GM19467 (cell line): ENCODE measurements around the gene SNN.

ENCODE experiments used
- ATAC-seq: cut with Tn5 transposase; IDR thresholded peaks from one replicate; pipeline ENCODE4 v1.9.1; 2021; ENCODE audit warnings: mild to moderate bottlenecking, moderate library complexity; ENCODE audit not compliant: unreplicated experiment

The SNN gene

DNA sequence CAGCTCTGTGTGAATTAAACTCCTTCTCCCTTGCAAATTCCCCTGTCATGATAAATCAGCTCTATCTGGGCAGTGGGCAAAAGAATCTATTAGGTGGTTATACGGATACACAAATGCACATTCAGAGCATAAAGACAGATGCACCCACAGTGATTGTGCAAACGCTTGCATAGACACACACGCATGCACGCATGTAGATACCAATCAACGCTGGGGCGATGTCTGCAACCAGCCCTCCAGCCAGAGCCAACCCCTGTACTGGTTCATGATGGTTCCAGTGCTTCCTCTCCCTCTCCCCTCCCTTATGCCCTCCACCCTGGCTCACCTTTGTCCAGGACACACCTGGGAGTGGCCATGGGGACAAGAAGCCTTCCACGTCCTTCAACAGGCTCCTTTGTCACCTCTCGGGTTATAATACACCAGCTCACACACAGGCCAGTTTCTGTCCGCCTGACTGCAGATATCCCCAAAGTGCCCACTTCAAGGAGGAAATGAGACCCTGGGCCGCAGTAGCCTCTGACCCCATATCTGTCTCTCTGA lies 33.1 kb upstream of the SNN start:
- no peak for ATAC-seq

DNA sequence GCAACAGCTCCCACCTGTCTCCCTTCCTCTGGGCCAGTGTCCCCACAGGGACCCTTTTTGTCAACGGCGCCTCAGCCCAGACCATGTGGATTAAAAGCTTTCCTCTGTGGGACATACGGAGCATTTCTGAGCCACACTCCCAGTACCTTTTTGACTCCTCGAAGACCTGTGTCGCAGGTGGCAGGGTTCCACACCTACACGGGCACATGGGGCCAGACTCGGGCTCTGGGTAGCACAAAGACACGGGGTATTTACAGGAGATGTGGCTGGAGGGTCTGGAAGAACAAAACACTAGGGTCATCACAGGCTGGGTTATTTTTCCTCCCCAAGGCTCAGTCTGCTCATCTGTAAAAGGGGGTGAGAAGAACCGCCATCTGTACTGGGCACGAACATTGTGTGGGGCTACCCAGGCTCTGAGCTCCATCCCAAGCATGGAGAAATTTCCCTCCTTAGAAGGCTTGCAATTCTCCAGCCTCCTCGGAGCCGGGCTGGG lies 32.5 kb upstream of the SNN start:
- ATAC-seq, result no peak

GRCh38 chr16:11636172-11636721 lies 32.0 kb upstream of the SNN start:
- ATAC-seq, result no peak

DNA sequence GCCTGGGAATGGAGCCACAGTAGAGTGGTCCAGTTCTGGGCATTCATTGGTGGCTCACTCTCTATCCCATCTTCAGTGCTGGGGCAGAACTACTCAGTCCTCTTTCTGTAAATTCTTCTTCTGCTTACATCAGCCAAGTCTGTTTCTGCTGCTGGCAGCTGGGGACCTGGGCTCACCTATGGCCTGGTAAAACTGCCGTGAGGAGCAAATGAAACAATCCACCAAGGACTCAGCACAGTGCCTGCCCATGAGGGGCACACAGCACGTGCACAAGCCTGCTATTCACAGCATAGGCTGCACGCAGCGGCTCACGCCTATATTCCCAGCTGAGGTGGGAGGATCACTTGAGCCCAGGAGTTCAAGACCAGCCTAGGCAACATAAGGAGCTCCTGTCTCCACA lies 30.9 kb upstream of the SNN start:
- no peak for ATAC-seq

DNA sequence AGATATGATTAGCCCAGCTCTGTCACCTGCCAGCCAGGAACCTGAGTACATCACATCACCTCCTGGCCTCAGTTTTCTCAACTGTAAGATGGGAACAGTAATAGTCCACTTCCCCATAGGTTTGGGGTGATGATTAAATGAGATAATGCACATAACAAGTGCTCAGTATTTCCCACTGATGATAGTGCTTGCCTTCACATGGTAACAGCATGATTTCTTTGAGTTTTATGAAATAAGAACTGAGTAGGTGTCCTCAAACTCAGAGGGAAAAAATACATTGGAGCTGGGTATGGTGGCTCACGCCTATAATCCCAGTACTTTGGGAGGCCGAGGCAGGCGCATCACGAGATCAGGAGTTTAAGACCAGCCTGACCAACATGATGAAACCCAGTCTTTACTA lies 30.1 kb upstream of the SNN start:
- no peak for ATAC-seq

- ATAC-seq, result no peak
These were observed 29.2 kb upstream of the SNN start for GRCh38 chr16:11639008-11639562.

DNA sequence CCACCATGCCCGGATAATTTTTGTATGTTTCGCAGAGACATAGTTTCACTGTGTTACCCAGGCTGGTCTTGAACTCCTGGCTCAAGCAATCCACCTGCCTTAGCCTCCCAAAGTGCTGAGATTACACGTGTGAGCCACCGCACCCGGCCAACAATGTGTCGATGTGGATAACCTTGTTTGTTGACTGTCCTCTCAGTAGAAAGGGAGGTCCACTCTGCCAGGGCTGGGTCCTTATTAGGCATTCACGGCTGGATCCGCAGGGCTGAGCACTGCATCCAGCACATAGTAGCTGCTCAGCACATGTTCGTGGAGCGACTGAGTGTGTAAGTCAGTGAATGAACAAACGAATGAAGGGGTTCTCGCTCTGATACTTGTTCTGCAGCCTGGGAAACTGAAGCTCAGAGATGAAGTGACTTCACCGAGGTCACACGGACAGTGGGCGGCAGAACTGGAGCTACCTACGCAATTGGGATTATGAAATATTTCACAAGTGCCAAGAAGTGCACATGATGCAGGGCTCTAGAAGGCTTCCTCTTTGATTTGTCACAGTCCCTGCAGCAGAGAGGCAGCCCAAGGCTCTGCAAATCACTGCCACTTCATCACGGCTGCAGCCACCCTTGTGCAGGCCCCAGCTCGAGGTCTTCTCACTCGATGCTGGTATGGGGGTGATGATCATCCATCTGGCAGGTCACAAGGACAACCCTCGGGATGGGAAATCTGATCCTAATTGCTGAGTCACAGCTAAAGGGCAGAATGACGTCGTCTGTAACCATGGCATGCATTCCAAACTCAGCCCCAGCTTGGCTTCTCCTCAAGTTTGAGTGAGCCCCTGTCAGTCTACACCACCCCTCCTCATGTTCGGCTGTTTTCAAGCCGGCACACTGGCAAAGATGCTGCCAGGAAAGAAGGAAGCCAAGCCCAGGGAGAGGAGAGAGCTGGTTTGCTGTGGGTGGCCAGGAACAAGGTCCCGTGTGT lies 28.0 kb upstream of the SNN start:
- no peak for ATAC-seq

- no peak for ATAC-seq
These were observed 27.1 kb upstream of the SNN start for GRCh38 chr16:11640987-11641817.

DNA sequence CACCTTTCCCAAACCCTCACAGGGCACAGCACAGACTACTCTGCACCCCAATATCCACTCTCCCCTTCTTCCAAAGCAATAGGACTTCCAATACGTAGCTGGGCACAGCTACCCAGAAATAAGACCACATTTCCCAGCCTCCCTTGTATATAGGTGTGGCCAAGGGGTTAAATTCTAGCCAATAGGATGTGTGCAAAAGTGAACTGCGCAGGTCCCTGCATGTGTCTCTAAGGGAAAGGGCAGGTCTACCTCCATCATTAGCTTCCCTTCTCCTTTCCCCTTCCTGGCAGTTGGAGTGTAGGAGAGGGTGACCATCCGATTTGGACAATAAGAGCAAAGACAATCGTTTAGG lies 25.5 kb upstream of the SNN start:
- no peak for ATAC-seq

DNA sequence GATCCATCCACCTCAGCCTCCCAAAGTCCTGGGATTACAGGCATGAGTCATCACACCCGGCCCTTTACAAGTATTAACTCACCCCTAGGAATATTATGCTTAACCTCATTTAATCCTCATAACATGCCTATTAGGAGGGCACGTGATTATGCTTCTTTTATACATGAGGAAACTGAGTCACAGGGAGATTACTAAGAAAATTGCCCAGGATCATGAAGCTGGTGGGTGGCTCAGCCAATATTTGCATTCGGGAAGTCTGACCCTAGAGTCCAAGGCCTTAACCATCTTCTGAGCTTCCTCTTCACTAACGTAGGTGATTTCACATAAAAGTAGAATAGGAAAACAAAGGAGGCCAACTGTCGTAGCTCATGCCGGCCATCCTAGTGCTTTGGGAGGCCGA lies 19.0 kb upstream of the SNN start:
- no peak for ATAC-seq

DNA sequence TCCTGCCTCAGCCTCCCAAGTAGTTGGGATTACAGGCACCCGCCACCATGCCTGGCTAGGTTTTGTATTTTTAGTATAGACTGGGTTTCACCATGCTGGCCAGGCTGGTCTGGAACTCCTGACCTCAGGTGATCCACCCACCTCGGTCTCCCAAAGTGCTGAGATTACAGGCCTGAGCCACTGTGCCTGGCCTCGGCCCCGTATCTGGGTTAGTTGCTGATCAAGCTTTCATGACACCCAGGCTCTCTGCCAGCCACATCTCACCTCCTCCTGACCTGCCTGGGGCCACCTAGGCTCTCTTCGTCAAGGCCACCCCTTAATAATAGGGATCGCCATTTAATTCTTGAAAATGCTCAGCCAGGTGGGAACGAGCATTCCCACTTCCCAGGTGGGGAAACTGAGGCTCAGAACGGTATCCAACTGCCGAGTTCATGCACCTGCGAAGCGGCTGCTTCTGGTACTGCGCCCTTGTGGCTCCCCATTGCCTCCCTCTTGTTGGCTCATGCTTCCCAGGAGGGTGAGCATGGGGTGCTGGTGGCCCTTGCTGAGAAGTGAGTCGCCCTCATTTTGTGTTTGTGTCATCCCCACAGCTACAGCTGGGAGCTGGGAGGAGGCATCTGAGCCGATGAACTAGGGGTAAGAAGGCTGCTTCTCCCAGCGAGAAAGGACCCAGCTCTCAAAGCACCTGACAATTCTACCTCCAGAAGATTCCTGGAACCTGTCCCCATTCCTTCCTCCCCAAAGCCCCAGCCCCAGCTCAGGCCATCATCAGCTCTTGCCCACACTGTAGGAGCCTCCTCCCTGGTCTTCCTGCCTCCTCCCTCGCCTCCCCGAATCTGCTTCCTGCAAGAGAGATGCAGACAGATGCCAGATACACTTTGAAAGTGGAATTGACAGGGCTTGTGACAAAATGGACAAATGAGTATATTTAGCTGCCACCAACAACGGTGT lies 17.3 kb upstream of the SNN start:
- ATAC-seq, result no peak

DNA sequence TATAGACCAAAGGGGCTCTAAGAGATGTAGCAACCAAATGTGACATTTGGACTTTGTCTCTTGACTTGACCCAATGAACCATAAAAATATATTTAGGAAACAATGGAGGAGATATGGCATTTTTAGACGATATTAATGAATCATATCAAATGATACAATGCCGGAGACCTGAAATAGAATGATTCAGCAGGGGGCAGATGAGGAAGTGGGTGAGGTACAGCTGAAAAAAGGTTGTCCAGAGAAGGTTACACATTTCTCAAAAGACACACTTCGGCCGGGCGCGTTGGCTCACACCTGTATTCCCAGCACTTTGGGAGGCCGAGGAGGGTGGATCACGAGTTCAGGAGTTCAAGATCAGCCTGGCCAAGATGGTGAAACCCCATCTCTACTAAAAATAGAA lies 16.5 kb upstream of the SNN start:
- no peak for ATAC-seq

GRCh38 chr16:11655655-11656054 lies 12.6 kb upstream of the SNN start:
- ATAC-seq, result no peak

DNA sequence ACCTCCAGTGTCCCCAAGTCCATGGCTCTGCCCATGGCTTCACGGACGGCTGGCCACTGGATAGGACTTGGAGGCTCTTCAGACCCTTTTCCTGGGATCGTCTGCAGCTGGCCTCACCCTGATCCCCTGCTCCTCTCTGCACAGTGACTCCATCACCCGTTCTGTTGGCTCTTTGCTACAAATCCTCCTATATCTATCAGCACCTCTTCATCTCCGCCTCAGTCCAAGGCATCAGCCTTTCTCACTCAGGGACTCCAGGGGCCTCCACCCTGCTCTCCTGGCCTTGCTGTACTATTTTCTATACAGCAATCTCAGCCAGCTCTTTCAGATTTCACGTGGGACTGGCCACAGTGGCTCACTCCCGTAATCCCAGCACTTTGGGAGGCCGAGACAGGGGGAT lies 10.7 kb upstream of the SNN start:
- ATAC-seq, result no peak

GRCh38 chr16:11658896-11659708 lies 9.2 kb upstream of the SNN start:
- ATAC-seq, result no peak

- ATAC-seq, result no peak
These were observed 7.7 kb upstream of the SNN start for GRCh38 chr16:11660565-11660964.

GRCh38 chr16:11662582-11662981 lies 5.7 kb upstream of the SNN start:
- ATAC-seq, result no peak

GRCh38 chr16:11665071-11665491 lies 3.2 kb upstream of the SNN start:
- no peak for ATAC-seq
